WTC11 (cell line): ENCODE data around the gene KRT79. TPM values are rescaled to one million over a fixed set of nuclear protein-coding genes. Genes with fewer than 3 reads are reported as not detected.

Source experiments
- ATAC-seq: fragments of 200-7000 bp; cut with Tn5 transposase; 2 replicates; pipeline ENCODE4 v1.10.0; 2021; ENCODE audit warnings: mild to moderate bottlenecking, moderate library complexity
- CTCF ChIA-PET: fragments of 300-600 bp; sonication (Branson Sonifier 250); formaldehyde crosslinking; loops from one replicate; lab custom pipeline; 2021; ENCODE audit warnings: antibody characterized with exemption; lab: Charles Lee
- POLR2A ChIA-PET: fragments of 350-600 bp; sonication (Branson Sonifier 250); formaldehyde crosslinking; loops from one replicate; lab custom pipeline; 2021; ENCODE audit warnings: antibody characterized with exemption; lab: Charles Lee
- DNase-seq: peaks from one replicate; pipeline ENCODE4 v3.0.0; 2021; ENCODE audit warnings: low spot score
- H3K27ac Mint-ChIP-seq: 2 replicates; pipeline ENCODE4 v1.8.0; 2021; ENCODE audit warnings: mixed read lengths
- H3K27me3 Mint-ChIP-seq: 2 replicates; pipeline ENCODE4 v1.8.0; 2021; ENCODE audit warnings: low read depth, mild to moderate bottlenecking, moderate library complexity, mixed read lengths
- H3K36me3 Mint-ChIP-seq: 2 replicates; pipeline ENCODE4 v1.8.0; 2021; ENCODE audit warnings: mixed read lengths
- H3K4me1 Mint-ChIP-seq: 2 replicates; pipeline ENCODE4 v1.8.0; 2022; ENCODE audit warnings: mixed read lengths
- H3K4me3 Mint-ChIP-seq: 2 replicates; pipeline ENCODE4 v1.8.0; 2021; ENCODE audit warnings: mild to moderate bottlenecking, moderate library complexity, mixed read lengths
- H3K9me3 Mint-ChIP-seq: 2 replicates; pipeline ENCODE4 v1.8.0; 2021; ENCODE audit warnings: mixed read lengths
- CDX4 ChIP-seq: fragments of 250-450 bp; sonication (Bioruptor Pico); IDR thresholded peaks from 2 replicates; pipeline ENCODE4 v1.9.0; 2021; ENCODE audit warnings: moderate library complexity, mild to moderate bottlenecking, inconsistent platforms, borderline replicate concordance
- CTCF ChIP-seq: fragments of 200-600 bp; IDR thresholded peaks from 2 replicates; pipeline ENCODE4 v1.8.0; 2022; ENCODE audit warnings: antibody characterized with exemption
- ERG ChIP-seq: fragments of 250-450 bp; sonication (Bioruptor Pico); IDR thresholded peaks from 2 replicates; pipeline ENCODE4 v1.8.0; 2021; ENCODE audit warnings: mild to moderate bottlenecking
- FOXJ3 ChIP-seq: sonication (generic); formaldehyde crosslinking; IDR thresholded peaks from 2 replicates; pipeline ENCODE4 v1.9.0; 2021; ENCODE audit warnings: missing genetic modification reagents, mild to moderate bottlenecking, borderline replicate concordance
- FOXP1 ChIP-seq: sonication (generic); formaldehyde crosslinking; IDR thresholded peaks from 2 replicates; pipeline ENCODE4 v1.8.0; 2022; ENCODE audit warnings: missing genetic modification reagents, mild to moderate bottlenecking, moderate library complexity, borderline replicate concordance
- GRHL2 ChIP-seq: fragments of 250-450 bp; sonication (Bioruptor Pico); IDR thresholded peaks from 2 replicates; pipeline ENCODE4 v1.8.0; 2022; ENCODE audit warnings: mild to moderate bottlenecking, moderate library complexity; ENCODE audit not compliant: insufficient replicate concordance, severe bottlenecking
- IRF1 ChIP-seq: sonication (generic); formaldehyde crosslinking; IDR thresholded peaks from 2 replicates; pipeline ENCODE4 v1.8.0; 2023; ENCODE audit warnings: missing genetic modification reagents
- MXD4 ChIP-seq: fragments of 250-450 bp; sonication (Bioruptor Pico); IDR thresholded peaks from 2 replicates; pipeline ENCODE4 v1.8.0; 2021; ENCODE audit warnings: mild to moderate bottlenecking, moderate library complexity, borderline replicate concordance
- MYBL2 ChIP-seq: sonication (generic); formaldehyde crosslinking; IDR thresholded peaks from 2 replicates; pipeline ENCODE4 v1.8.1; 2023; ENCODE audit warnings: mild to moderate bottlenecking, moderate library complexity, missing genetic modification reagents
- PRRX2 ChIP-seq: fragments of 250-450 bp; sonication (Bioruptor Pico); IDR thresholded peaks from 2 replicates; pipeline ENCODE4 v1.8.0; 2021; ENCODE audit warnings: mild to moderate bottlenecking
- SP1 ChIP-seq: sonication (generic); formaldehyde crosslinking; conservative IDR thresholded peaks from 2 replicates; pipeline ENCODE4 v1.8.1; 2022; ENCODE audit warnings: missing genetic modification reagents
- ZBTB21 ChIP-seq: sonication (generic); formaldehyde crosslinking; IDR thresholded peaks from 2 replicates; pipeline ENCODE4 v1.8.1; 2023; ENCODE audit warnings: mild to moderate bottlenecking, missing genetic modification reagents, borderline replicate concordance
- ZNF396 ChIP-seq: fragments of 250-450 bp; sonication (Bioruptor Pico); IDR thresholded peaks from 2 replicates; pipeline ENCODE4 v1.8.0; 2021; ENCODE audit warnings: mild to moderate bottlenecking, moderate library complexity, borderline replicate concordance
- ZNF532 ChIP-seq: fragments of 250-450 bp; sonication (Bioruptor Pico); IDR thresholded peaks from 2 replicates; pipeline ENCODE4 v1.9.0; 2021; ENCODE audit warnings: mild to moderate bottlenecking, borderline replicate concordance
- ZNF671 ChIP-seq: fragments of 250-450 bp; sonication (Bioruptor Pico); IDR thresholded peaks from 2 replicates; pipeline ENCODE4 v1.8.0; 2021; ENCODE audit warnings: mild to moderate bottlenecking
- ZSCAN18 ChIP-seq: fragments of 250-450 bp; sonication (Bioruptor Pico); IDR thresholded peaks from 2 replicates; pipeline ENCODE4 v2.1.2; 2022; ENCODE audit warnings: mild to moderate bottlenecking, moderate library complexity
- total RNA-seq: library from RNA; stranded (reverse); gene quantifications from 3 replicates; pipeline ENCODE4 v1.2.3, GENCODE V29; 2021
- TF ChIP-seq, protein P1 (sequence below): sonication (generic); formaldehyde crosslinking; IDR thresholded peaks from 2 replicates; pipeline ENCODE4 v1.8.1; 2022; ENCODE audit warnings: mild to moderate bottlenecking, moderate library complexity, missing genetic modification reagents
- TF ChIP-seq, protein P2 (sequence below): sonication (generic); formaldehyde crosslinking; IDR thresholded peaks from 2 replicates; pipeline ENCODE4 v1.8.1; 2023; ENCODE audit warnings: mild to moderate bottlenecking, missing genetic modification reagents

KRT79 gene
- total RNA-seq, 1 experiment from 2014 or later, result not detected

DNA sequence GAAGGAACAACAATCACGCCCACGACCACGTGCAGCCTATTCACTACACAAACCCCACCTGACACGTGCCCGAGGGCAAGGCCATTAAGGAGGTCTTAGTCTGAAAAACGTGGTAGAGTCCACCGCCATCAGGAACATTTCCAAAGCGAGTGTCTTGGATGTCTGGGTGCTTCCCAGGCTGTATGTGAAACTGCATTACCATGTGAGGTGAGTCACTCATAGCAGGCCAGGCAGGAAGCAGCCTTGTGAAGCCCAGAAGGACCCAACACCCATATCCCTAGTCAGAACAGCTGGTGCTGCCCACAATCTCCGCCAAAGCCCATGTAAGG, 3.3 kb upstream of the KRT79 start (continued):
- TF ChIP-seq MXD4 (CRISPR knock-in tag) (no peak), ERG (CRISPR knock-in tag) (no peak)

DNA sequence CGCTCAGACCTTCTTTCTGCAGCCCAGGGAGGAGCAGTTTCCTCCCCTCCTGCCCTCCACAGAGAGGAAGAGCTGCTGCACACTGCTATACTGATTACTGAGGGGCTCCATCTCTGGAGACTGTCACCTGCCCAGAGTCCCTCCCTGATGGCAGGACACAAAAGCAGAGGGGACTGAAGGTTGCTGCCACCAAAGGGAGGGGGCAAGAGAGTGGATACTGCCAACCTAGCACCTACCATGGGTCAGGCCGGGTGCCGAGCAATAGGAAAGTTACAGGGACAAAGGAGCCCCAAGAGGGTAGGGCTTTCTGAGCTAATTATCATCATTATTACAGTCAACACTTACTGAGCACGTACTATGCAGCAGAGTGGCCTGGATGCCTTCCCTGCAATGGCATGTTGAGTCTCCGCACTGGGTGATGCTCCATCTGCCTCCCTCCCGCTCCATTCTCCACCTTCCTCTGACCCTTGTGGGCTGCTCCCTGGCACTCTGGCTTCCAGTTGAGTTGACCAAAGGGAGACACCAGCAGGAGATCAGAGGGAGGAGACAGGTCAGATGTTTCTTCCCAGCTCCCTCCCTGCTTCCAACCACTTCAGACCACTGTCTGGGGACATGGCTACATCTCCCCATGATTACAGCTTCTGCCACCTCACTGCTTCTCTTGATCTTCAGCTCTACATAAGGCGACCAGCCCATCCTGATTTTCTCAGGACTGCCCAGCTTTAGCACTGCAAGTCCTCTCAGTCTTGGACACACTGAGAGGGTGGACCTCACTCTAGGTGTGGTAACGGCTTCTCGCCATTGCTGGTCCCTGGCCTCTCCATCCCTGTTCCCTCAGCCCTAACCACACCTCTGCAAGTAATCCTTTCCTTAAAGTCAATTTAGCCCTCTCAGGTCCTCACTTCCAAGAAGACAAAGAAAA, 2.6 kb upstream of the KRT79 start:
- Mint-ChIP-seq H3K27me3 (peaks cover 2% of the 10 kb centered on the region; the same call in 1 of the 2 replicates), H3K4me3 (no peak overlapping the region), H3K36me3 (no peaks in the 10 kb centered on the region), H3K4me1 (no peaks in the 10 kb centered on the region), H3K27ac (no peak overlapping the region), H3K9me3 (no peaks in the 10 kb centered on the region)
- TF ChIP-seq GRHL2 (CRISPR knock-in tag) (no peak), CDX4 (CRISPR knock-in tag) (no peak), IRF1 (CRISPR knock-in tag) (no peak), SP1 (CRISPR knock-in tag) (no peak), ZNF396 (CRISPR knock-in tag) (no peak), FOXJ3 (no peak)
- TF ChIP-seq, protein P1, sequence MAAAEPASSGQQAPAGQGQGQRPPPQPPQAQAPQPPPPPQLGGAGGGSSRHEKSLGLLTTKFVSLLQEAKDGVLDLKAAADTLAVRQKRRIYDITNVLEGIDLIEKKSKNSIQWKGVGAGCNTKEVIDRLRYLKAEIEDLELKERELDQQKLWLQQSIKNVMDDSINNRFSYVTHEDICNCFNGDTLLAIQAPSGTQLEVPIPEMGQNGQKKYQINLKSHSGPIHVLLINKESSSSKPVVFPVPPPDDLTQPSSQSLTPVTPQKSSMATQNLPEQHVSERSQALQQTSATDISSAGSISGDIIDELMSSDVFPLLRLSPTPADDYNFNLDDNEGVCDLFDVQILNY, result no peak
- no peak for ATAC-seq
- POLR2A ChIA-PET, result no interaction called here
- CTCF ChIA-PET, result interaction anchor here (1.1 kb wide), 1 partner anchor 29 kb away, joined by 3 read pairs; no protein-coding TSS in a partner anchor
- no peak for DNase-seq

GRCh38 chr12:52836042-52836466, 1.9 kb upstream of the KRT79 start:
- Mint-ChIP-seq H3K4me1 (no peaks in the 10 kb centered on the region), H3K9me3 (no peaks in the 10 kb centered on the region), H3K27me3 (peaks cover 2% of the 10 kb centered on the region; the same call in 1 of the 2 replicates), H3K4me3 (no peak overlapping the region), H3K27ac (no peak overlapping the region), H3K36me3 (no peaks in the 10 kb centered on the region)
- ATAC-seq (no peak), DNase-seq (no peak)
- CTCF ChIA-PET, result interaction anchor here (1.1 kb wide), 1 partner anchor 30 kb away, joined by 3 read pairs; no protein-coding TSS in a partner anchor
- POLR2A ChIA-PET, result no interaction called here
- TF ChIP-seq ZNF396 (CRISPR knock-in tag) (no peak), ZNF532 (CRISPR knock-in tag) (no peak), MYBL2 (CRISPR knock-in tag) (no peak), CTCF (no peak), PRRX2 (CRISPR knock-in tag) (no peak), ZSCAN18 (no peak), ZBTB21 (CRISPR knock-in tag) (no peak), ZNF671 (CRISPR knock-in tag) (no peak), FOXP1 (CRISPR knock-in tag) (no peak)
- TF ChIP-seq, protein P2, sequence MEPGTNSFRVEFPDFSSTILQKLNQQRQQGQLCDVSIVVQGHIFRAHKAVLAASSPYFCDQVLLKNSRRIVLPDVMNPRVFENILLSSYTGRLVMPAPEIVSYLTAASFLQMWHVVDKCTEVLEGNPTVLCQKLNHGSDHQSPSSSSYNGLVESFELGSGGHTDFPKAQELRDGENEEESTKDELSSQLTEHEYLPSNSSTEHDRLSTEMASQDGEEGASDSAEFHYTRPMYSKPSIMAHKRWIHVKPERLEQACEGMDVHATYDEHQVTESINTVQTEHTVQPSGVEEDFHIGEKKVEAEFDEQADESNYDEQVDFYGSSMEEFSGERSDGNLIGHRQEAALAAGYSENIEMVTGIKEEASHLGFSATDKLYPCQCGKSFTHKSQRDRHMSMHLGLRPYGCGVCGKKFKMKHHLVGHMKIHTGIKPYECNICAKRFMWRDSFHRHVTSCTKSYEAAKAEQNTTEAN (CRISPR knock-in tag), result no peak
